Measurements from ENCODE around the gene ARHGEF11.

ARHGEF11 gene

DNA sequence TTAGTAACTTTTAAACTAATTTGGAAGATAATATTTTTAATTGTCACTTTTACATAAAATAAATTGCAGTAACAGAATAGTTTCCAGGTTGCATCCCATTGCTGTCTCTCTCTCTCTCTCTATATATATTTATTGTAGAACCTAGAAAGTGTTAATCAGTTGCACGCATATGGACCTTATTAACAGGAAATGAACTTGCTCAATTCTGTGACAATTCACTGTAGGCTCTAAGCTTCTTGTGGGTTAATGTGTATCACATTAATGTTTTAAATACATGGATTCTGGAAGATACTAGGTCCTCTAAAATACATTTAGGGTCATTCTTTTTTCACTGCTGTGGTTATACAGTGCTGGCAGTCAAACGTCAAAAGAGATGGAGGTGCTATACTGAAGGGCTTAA is 92.0 kb downstream of the ARHGEF11 start:
- DNase-seq (ENCODE audit: low read depth in 2 of 2), result no peak

DNA sequence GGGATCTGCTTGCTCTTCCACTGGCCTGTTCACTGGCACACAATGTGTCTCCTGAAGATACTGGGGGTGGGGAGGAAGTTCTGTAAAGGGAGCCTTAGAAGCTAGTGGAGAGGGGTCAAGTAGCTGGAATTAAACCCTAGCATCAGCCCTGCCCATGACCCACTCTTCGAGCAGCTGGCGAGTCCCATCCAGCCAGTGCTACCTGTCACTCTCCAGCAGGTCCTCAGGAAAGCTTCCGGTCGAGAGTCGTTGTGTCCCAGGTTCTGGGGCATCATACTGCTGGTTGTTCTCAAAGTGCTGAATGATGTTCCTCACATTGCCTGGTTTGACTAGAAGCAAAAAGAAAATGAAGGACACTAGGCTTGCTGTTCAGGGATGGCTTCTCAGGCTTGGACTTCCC is 94.2 kb downstream of the ARHGEF11 start:
- DNase-seq (ENCODE audit: low read depth in 2 of 2), result no peak

DNA sequence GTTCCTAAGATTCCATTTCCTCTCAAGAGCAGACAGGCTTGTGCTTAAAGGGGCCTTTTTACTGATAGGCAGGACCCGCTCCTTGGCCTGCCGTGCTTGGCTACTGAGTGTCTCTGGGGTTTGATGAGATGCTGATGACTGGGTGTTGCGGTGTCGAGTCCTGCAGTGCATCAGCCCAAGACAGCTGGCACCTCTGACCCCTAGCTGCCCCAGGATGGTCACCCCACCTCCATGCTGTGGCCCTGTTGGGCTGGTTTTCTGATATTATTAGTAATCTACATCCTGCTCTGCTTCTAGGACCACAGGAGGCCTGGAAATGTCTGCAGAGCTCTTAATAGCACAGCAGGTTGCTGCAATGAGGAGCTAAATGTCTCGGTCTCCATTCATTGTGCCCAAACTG is 96.4 kb downstream of the ARHGEF11 start:
- DNase-seq (ENCODE audit: low read depth in 2 of 2), result no peak

DNA sequence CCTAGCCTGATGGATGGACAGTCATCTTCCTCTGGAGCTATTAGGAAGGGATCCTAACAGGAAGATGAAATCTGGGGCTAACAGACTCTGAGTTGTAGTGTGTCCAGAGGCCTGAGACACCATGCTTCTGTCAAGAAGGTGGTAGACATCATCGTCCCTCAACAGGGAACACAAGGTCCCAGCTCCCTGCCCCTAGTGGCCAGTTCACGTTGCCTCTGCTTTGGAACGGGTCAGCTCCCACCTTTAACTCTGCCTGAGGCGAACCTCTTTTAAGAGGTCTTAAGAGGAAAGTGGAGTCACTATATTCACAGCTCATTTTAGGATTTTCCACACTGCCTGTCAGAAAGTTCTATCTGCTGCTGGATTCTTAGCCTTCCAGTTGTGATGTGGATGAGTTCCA is 96.8 kb downstream of the ARHGEF11 start:
- no peak for DNase-seq (ENCODE audit: low read depth in 2 of 2)

DNA sequence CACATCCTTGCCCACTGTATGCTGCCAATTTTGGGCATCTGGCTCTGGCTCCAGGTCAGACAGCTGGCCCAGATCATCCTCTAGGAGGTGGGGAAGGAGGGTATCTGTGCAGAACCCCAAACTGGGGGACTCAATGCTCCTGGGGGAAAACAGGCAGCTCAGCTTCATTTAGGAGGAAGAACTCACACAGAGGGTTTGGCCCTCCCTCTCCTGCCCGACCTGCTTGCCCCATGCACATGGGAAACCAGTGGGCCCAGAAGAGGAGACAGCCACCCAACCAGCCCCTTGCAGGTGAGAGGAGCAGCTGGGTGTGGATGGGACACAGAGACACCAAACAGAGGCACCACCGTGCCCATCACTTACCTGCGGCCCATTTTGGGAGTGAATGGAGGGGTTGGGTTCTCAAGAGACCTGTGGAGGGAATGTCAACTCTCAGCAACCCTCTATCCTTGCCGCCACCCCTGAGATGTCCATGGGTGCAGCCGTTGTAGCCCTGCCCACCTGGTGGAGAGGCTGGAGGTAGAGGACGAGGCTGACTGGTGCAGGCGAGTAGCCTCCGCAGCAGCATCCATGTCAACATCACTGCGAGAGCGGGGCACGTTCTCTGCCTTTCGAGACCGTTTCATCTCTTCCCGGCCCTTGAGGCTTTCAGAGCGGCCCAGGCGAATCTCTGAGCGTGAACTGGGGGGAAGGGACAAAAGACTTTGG is 97.6 kb downstream of the ARHGEF11 start:
- DNase-seq (ENCODE audit: low read depth in 2 of 2), result no peak

GRCh38 chr1:156947127-156947526 is 98.4 kb downstream of the ARHGEF11 start:
- no peak for DNase-seq (ENCODE audit: low read depth in 2 of 2)

- no peak for DNase-seq (ENCODE audit: low read depth in 2 of 2)
These were observed 99.5 kb downstream of the ARHGEF11 start for GRCh38 chr1:156945881-156946661.

GRCh38 chr1:156944848-156945247 is 100.7 kb downstream of the ARHGEF11 start:
- no peak for DNase-seq (ENCODE audit: low read depth in 2 of 2)

GRCh38 chr1:156944268-156944667 is 101.3 kb downstream of the ARHGEF11 start:
- DNase-seq (ENCODE audit: low read depth in 2 of 2), result no peak

GRCh38 chr1:156943756-156944155 is 101.8 kb downstream of the ARHGEF11 start:
- no peak for DNase-seq (ENCODE audit: low read depth in 2 of 2)

DNA sequence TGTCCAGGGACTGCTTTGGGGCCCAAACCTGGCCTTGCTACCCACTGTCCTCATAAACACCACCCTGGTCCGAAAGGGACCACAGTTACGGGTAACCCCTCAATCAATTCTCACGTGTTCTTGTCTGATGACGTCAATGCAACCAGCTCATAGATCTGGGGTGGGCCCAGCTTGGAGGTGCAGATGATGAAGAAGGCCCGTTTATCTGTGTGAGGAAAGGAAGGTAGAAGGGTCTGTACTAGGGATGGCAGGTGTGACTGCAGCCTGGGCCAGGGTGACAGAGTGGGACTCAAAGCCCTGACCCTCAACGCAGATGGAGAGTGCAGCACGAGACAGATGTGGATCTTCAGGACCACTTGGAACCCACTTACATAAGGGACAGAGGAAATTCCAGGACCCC is 103.0 kb downstream of the ARHGEF11 start:
- DNase-seq (ENCODE audit: low read depth in 2 of 2), result no peak

- DNase-seq (ENCODE audit: low read depth in 2 of 2), result no peak
These were observed 103.4 kb downstream of the ARHGEF11 start for GRCh38 chr1:156942176-156942575.

GRCh38 chr1:156941675-156942074 is 103.9 kb downstream of the ARHGEF11 start:
- DNase-seq (ENCODE audit: low read depth in 2 of 2), result no peak

GRCh38 chr1:156939786-156940334 is 105.7 kb downstream of the ARHGEF11 start:
- DNase-seq (ENCODE audit: low read depth in 2 of 2), result no peak

DNA sequence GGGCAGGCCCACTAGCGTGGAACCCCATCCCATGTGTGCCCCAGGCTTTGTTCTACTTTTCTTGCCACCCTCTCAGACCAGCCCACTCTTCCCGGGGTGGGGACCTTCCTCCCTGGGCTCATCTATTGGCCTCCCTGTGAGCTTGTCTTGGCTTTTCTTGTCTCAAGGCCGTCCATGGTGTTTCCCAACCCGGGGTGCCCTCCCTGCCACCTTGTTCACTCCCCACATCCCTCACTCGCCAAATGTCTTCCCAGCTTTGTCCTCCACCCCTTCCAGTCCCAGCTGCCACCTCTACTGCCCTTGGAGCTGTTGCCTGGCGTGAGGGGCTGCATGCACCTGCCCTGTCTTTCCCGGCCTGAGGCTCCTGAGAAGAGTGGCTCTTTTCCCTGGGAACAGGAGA is 106.7 kb downstream of the ARHGEF11 start:
- DNase-seq (ENCODE audit: low read depth in 2 of 2), result no peak

DNA sequence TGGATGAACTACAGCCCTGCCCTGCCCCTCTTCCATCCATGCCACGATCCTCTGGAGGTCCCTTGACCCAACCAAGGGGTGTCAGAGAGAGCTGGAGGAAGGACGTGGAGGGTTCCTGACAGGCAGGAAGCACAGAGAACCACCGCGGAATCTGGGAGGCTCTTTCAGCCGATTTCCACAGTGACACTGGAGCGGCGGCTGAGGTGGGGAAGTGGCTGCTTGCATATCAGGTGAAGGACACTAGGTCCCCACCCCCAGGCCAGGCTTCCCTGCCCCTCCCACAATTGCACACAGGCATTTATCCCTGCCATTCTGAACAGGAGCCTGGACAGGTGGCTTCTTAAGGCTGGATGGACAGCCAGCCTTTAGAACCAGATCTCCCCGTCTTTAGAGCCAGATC is 107.7 kb downstream of the ARHGEF11 start:
- no peak for DNase-seq (ENCODE audit: low read depth in 2 of 2)

GRCh38 chr1:156936721-156937220 is 108.8 kb downstream of the ARHGEF11 start:
- DNase-seq (ENCODE audit: low read depth in 2 of 2), result no peak

- DNase-seq (ENCODE audit: low read depth in 2 of 2), result no peak
These were observed 109.4 kb downstream of the ARHGEF11 start for GRCh38 chr1:156936191-156936590.

- no peak for DNase-seq (ENCODE audit: low read depth in 2 of 2)
These were observed 109.9 kb downstream of the ARHGEF11 start for GRCh38 chr1:156935505-156936128.

DNA sequence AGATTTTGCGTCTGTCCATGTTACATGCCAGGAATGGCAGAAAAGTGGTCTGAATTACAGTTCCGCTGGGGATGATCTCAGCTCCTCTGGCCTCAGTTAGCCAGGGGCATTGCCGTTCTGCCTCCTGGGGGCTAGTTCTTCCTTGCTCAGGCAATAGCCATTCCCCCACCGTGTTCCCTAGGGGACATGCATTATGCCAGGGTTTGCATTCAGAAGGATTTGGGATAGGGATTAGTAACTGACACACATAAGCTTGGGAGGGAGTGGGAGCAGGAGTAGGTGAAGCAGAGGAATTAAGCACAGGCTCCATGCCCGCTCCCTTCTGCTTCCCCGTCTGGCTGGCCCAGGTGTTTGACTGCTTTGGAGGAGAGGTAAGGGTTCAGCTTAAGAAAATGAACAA is 112.4 kb downstream of the ARHGEF11 start:
- DNase-seq (ENCODE audit: low read depth in 2 of 2), result no peak

GRCh38 chr1:156931974-156932710 is 113.4 kb downstream of the ARHGEF11 start:
- DNase-seq (ENCODE audit: low read depth in 2 of 2), result no peak
